C4-2B (cell line): ENCODE data around the gene TAS2R50.

Experiments
- ZFX ChIP-seq: fragments of 450-650 bp; IDR thresholded peaks from 2 replicates; pipeline ENCODE4 v1.6.1; 2017
- TF ChIP-seq, protein P1 (sequence below): fragments of 450-650 bp; conservative IDR thresholded peaks from 2 replicates; pipeline ENCODE4 v1.5.1; 2017; ENCODE audit warnings: mild to moderate bottlenecking

DNA sequence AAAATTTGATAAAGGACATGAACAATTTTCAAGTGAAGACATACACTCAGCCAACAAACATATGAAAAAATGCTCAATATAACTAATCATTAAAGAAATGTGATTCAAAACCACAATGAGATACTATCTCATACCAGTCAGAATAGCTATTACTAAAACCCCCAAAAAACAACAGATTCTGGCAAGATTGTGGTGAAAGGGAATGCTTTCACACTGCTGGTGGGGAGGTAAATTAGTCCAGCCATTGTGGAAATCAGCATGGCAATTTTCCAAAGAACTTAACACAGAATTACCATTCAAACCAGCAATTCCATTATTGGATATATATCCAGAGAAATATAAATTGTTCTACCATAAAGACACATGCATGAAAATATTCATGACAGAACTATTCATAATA, 29.0 kb downstream of the TAS2R50 start:
- TF ChIP-seq, protein P1, sequence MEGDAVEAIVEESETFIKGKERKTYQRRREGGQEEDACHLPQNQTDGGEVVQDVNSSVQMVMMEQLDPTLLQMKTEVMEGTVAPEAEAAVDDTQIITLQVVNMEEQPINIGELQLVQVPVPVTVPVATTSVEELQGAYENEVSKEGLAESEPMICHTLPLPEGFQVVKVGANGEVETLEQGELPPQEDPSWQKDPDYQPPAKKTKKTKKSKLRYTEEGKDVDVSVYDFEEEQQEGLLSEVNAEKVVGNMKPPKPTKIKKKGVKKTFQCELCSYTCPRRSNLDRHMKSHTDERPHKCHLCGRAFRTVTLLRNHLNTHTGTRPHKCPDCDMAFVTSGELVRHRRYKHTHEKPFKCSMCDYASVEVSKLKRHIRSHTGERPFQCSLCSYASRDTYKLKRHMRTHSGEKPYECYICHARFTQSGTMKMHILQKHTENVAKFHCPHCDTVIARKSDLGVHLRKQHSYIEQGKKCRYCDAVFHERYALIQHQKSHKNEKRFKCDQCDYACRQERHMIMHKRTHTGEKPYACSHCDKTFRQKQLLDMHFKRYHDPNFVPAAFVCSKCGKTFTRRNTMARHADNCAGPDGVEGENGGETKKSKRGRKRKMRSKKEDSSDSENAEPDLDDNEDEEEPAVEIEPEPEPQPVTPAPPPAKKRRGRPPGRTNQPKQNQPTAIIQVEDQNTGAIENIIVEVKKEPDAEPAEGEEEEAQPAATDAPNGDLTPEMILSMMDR: no peak
- no peak for TF ChIP-seq ZFX
